Esophagus squamous epithelium (tissue), 5 donors: ENCODE results near the gene PKDCC. TPM values are rescaled to one million over a fixed set of nuclear protein-coding genes. Genes with fewer than 3 reads are reported as not detected.

Experiments
- DNase-seq: peaks from one replicate; lab custom pipeline; 2025; lab: John Stamatoyannopoulos, UW
- H3K27ac ChIP-seq, 4 donors: fragments of 200-600 bp; sonication (generic); one replicate each; pipeline ENCODE4 v1.5.1; 2016 to 2019; ENCODE audit warnings: mild to moderate bottlenecking in 1 of 4
- H3K27me3 ChIP-seq, 4 donors: fragments of 200-600 bp; sonication (generic); 1 replicate in 3 of 4; 2 replicates in 1 of 4; pipeline versions ENCODE4 v1.5.1 to v1.6.0; 2017 to 2021; ENCODE audit warnings: antibody characterized with exemption in 1 of 4
- H3K36me3 ChIP-seq, 3 donors: fragments of 200-600 bp; sonication (generic); one replicate each; pipeline ENCODE4 v1.5.1; 2016 to 2019
- H3K4me1 ChIP-seq, 3 donors: fragments of 200-600 bp; sonication (generic); one replicate each; pipeline ENCODE4 v1.5.1; 2017 to 2019
- H3K4me3 ChIP-seq, 4 donors: fragments of 200-600 bp; sonication (generic); 1 replicate in 3 of 4; 2 replicates in 1 of 4; pipeline ENCODE4 v1.5.1; 2016 to 2019; ENCODE audit warnings: mild to moderate bottlenecking in 2 of 4, moderate library complexity in 1 of 4
- H3K9me3 ChIP-seq, 3 donors: fragments of 200-600 bp; sonication (generic); one replicate each; pipeline ENCODE4 v1.5.1; 2016 to 2019
- CTCF ChIP-seq, 6 experiments: fragments of 450-650 bp in 4 of 6; fragments of 200-600 bp in 2 of 6; sonication (generic) in 2 of 6; IDR thresholded peaks; one replicate each; pipeline ENCODE4 v1.5.1; 2016 to 2019; ENCODE audit warnings: antibody characterized with exemption in 6 of 6, mild to moderate bottlenecking in 4 of 6, moderate library complexity in 4 of 6
- POLR2A ChIP-seq, 4 donors: fragments of 450-650 bp; IDR thresholded peaks; one replicate each; pipeline ENCODE4 v1.6.1; 2017; ENCODE audit warnings: antibody characterized with exemption in 4 of 4, mild to moderate bottlenecking in 4 of 4, moderate library complexity in 3 of 4
- WGBS, 2 donors: methylation state at CpG; one replicate each; pipeline ENCODE4 v1.1.5; 2018; 5-methylcytosine and 5-hydroxymethylcytosine counted together
- intact Hi-C: fragments of 100-400 bp; cut with DNase I; formaldehyde crosslinking; loops from one replicate; pipeline ENCODE4 v1.15.0; 2022
- total RNA-seq, 4 donors: library from RNA; depleted of rRNA; stranded (reverse); fragments of >200 nt; gene quantifications; one replicate each; pipeline ENCODE4 v1.1.0, GENCODE V29; 2016
- donor health status: DM: yes; HTN: yes; CAD: no.

PKDCC gene
- total RNA-seq, 4 donors from 2014 or later: 0.53 to 16.8 (median 6.4) TPM

GRCh38 chr2:42104621-42105020 is 56.8 kb downstream of the PKDCC start:
- Histone ChIP-seq H3K9me3 (no peaks in the 10 kb centered on the region), H3K27ac (peak overlapping the region in 1 of 4 donors; percentile 9), H3K27me3 (no peaks in the 10 kb centered on the region), H3K4me1 (peaks cover 11 to 49% (median 18%) of the 10 kb centered on the region in 3 donors), H3K4me3 (no peak overlapping the region), H3K36me3 (no peaks in the 10 kb centered on the region)
- WGBS, 2 donors: 81 to 88% methylated on average over 5 of the region's 5 CpGs
- intact Hi-C loops: no loop called here
- TF ChIP-seq CTCF (IDR thresholded peaks at IDR 0.05) (no peak), POLR2A (IDR thresholded peaks at IDR 0.05) (no peak)
- no peak for DNase-seq

- no peak for TF ChIP-seq CTCF (IDR thresholded peaks at IDR 0.05)
- peak in 1 of 4 donors; percentile 45 for TF ChIP-seq POLR2A (IDR thresholded peaks at IDR 0.05)
- peak; percentile 20 for DNase-seq
- Histone ChIP-seq H3K27me3 (no peaks in the 10 kb centered on the region), H3K4me3 (no peak overlapping the region), H3K9me3 (no peaks in the 10 kb centered on the region), H3K36me3 (no peaks in the 10 kb centered on the region), H3K4me1 (peaks cover 11 to 50% (median 18%) of the 10 kb centered on the region in 3 donors), H3K27ac (peak overlapping the region; percentile 44 to 77 (median 66))
- intact Hi-C loops: no loop called here
- 66 to 69% methylated on average over 10 to 14 of the region's 14 CpGs for WGBS, 2 donors
These were observed 57.8 kb downstream of the PKDCC start for GRCh38 chr2:42105330-42106256.

- H3K4me1 ChIP-seq: peaks cover 10 to 49% (median 11%) of the 10 kb centered on the region in 3 donors
- peak overlapping the region; percentile 21 to 77 (median 61) for H3K27ac ChIP-seq
- intact Hi-C loops: no loop called here
- H3K27me3 ChIP-seq: no peaks in the 10 kb centered on the region
- no peaks in the 10 kb centered on the region for H3K9me3 ChIP-seq
- H3K36me3 ChIP-seq: no peaks in the 10 kb centered on the region
- no peak for DNase-seq
- WGBS, 2 donors: 76% methylated on average over 10 of the region's 10 CpGs
- H3K4me3 ChIP-seq: no peak overlapping the region
- no peak for TF ChIP-seq CTCF (IDR thresholded peaks at IDR 0.05)
- TF ChIP-seq POLR2A (IDR thresholded peaks at IDR 0.05): no peak
These were observed 58.5 kb downstream of the PKDCC start for GRCh38 chr2:42106257-42106816.

GRCh38 chr2:42107249-42108042 is 59.6 kb downstream of the PKDCC start:
- no peak for DNase-seq
- Histone ChIP-seq H3K27ac (no peak overlapping the region), H3K4me3 (no peak overlapping the region), H3K9me3 (no peaks in the 10 kb centered on the region), H3K4me1 (peaks cover 0 to 38% (median 4%) of the 10 kb centered on the region in 3 donors), H3K27me3 (no peaks in the 10 kb centered on the region), H3K36me3 (no peaks in the 10 kb centered on the region)
- 85 to 87% methylated on average over 4 of the region's 4 CpGs for WGBS, 2 donors
- intact Hi-C loops: no loop called here
- TF ChIP-seq CTCF (IDR thresholded peaks at IDR 0.05) (no peak), POLR2A (IDR thresholded peaks at IDR 0.05) (no peak)

Other genes with a start within 250 kb of the PKDCC start
- 10 to 100 TPM; 11.6 to 29.8 (median 22.4) TPM for gene EML4, start 121.3 kb downstream of the PKDCC start, total RNA-seq